GM18508 (cell line): ENCODE measurements around the gene L1CAM.

ENCODE experiments used
- ATAC-seq: cut with Tn5 transposase; IDR thresholded peaks from one replicate; pipeline ENCODE4 v1.9.1; 2021; ENCODE audit warnings: moderate number of reproducible peaks; ENCODE audit not compliant: insufficient read depth, unreplicated experiment

Gene L1CAM

GRCh38 chrX:153925739-153926551 lies 40.0 kb upstream of the L1CAM start, which contains the start of gene ARHGAP4:
ARHGAP4 (minus strand) TSS chrX:153926264; CDS start chrX:153926202, 62 bp downstream.
- ATAC-seq = no peak

- no peak for ATAC-seq
These were observed 39.4 kb upstream of the L1CAM start for GRCh38 chrX:153925387-153925738.

- ATAC-seq = no peak
These were observed 38.3 kb upstream of the L1CAM start for GRCh38 chrX:153924149-153924861.

DNA sequence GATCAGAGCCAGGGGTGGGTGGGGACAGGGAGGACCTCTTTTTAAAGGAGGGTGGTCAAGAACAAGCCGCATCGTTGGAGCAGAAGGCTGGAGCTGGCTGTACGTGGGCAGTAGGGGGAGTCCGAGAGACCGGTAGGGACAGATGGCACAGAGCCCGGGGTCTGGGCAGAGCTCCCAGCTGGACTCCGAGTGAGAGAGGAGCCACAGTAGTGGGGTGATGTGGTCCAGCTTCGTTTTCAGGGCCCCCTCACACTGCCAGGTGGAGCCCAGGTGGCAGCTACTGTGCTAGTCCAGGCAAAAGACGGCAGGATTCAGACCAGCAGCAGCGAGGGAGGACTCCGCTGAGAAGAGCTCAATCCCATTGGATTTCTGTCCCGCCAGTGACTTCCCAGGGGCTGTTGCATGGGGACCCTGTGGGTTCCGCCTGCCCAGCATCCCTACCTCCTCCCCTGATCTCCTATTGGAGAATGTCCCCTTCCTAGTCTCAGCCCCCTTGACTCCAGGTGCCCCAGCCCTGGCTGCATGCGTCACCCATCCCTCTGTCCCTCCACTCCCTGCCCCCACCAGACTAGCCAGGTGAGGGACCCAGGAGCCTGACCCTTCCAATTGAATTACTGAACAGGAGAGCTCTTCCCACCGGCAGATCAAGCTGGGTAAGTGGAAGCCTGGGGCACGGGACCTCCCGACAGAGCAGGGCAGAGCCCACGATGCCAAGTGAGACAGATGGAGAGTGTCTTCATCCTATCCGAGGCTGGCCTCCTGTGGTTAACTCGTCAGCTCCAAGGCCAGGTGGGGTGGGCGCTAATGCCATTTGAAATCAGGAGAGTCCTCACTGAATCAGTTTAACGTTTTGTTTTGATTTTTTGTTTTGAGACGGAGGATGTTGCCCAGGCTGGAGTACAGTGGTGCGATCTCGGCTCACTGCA lies 37.2 kb upstream of the L1CAM start:
- ATAC-seq = no peak

GRCh38 chrX:153921511-153922446 lies 35.8 kb upstream of the L1CAM start:
- no peak for ATAC-seq

GRCh38 chrX:153921070-153921469 lies 35.1 kb upstream of the L1CAM start:
- ATAC-seq = no peak

DNA sequence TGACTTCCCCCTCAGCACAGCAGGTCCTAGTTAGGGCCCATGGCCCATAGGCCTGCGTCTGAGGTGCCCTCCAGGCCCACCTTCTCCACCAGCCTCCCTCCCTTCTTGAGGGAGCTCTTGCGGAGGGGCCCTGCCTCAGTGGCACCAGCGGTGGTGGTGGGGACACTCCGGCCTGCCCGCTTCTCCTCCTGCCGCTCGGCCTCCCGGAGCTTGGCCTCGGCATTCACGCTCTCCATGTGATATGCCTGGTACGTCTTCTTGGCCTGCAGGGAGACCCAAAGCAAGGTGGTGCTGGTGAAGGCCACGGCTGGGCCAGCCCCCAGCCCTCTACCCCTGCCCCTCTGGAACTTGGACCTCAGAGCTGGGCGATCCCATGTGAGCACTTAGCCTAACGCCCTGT lies 34.6 kb upstream of the L1CAM start:
- ATAC-seq = no peak

DNA sequence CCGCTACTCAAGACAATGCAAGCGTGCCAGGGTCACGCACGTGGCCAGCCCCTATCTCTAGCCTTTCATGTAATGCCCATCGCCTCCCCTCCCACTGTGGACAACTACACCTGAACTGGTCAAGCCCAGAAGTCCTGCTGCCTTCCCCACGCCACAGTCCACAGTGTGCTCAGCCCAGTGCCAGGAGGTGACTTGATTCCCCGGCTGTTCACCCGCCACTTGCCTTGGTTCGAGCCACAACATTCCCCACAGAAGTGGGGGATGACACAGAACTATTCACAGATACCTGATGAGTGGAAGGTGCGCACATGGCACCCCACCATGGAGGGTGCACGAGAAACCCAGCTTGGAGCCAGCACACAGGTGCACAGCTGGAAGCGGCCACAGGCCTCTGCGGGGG lies 33.3 kb upstream of the L1CAM start:
- no peak for ATAC-seq

GRCh38 chrX:153917869-153918268 lies 31.9 kb upstream of the L1CAM start:
- no peak for ATAC-seq

DNA sequence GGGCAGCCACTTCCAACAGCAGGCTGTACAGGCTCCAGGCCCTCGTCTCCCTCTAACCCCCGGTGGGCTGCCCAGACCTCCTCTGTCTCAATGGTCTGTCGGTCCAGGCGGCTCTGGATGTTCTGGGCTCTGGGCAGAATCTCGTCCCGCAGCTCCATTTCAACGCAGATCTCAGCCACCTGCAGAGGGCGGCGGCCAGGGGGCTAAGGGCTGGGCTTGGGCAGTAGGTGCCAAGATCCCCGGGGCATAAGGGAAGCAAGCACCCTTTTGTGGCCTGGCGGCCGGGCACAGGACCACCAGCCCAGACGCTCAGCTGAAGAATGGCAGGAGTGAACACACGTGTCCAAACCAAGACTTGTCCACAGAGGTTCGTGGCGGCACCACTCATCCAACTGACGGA lies 27.7 kb upstream of the L1CAM start:
- ATAC-seq = no peak

DNA sequence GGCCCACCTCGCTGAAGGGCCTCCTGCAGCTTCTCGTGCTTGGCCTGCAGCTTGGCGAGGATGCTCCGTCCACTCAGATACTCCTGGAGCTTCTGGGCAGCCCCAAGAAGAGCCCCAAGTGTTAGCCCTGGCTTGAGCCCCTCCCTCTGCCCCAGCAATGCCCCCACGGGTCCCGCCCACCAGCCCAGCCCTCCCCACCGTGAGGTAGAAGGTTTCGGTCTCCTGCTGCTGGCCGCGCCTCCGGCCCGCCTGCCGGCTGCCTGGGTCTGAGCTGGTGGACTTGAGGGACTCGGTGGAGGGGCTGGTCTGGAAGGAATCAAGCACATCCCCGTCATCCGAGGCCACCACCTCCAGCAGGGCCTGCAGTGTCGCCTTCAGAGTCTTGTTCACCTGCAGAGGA lies 27.2 kb upstream of the L1CAM start:
- ATAC-seq = no peak

GRCh38 chrX:153911798-153912197 lies 25.8 kb upstream of the L1CAM start:
- no peak for ATAC-seq

DNA sequence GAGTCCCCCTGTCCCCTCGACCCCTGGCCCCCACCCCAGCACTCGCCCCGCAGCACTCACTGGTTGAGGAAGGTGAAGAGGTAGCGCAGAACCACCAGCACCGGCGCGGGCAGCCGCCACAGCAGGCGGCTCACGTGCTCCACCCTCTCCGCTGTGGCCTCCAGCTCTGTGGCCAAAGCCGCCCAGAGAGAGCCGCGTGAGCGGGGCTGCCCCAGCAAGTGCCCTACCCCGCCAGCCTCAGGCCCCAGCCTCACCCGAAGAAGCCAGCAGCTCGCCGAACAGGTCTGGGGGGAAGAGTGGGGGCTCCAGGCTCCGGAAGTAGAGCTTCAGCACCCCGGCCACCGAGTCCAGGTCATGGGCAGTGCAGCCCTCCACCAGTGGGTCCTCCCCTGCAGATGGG lies 24.5 kb upstream of the L1CAM start:
- no peak for ATAC-seq

GRCh38 chrX:153909980-153910360 lies 24.0 kb upstream of the L1CAM start:
- no peak for ATAC-seq

- ATAC-seq = no peak
These were observed 23.3 kb upstream of the L1CAM start for GRCh38 chrX:153909024-153909979.

DNA sequence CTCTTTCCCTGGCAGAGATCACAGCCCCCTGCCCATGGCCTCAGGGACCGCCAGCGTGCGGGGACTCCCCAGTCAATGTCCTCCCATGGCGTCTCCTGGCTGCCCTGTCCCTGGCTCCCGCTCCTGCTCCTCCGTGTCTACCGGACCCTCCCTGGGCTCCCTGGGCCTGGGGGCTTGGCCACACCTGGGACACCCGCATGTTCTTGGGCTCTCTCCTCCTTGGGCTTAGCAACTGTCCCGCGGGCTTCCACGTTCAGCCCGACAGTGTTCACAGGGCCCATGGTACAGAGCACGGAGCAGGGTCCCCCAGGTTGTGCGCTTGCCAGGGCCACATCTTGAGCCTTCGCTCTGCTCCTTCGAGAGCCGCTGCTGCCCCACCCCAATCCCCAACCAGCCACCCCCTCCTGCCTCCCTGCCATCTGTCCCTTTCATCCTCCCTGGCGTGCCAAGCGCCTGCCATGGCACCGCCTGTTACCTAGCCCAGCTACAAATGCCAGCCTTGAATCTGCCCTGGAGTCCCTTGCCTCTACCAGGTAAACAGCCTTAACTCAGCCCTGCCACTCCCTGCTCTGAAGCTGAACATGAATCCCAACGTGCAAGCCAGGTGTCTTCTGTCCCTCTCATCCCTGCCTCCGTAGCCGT lies 22.4 kb upstream of the L1CAM start:
- no peak for ATAC-seq

- ATAC-seq = no peak
These were observed 21.5 kb upstream of the L1CAM start for GRCh38 chrX:153907456-153907855.
